GM21528 (cell line): ENCODE results near the gene ARID5A.
"Not testable (repeated sequence)": the region's sequence is repeated elsewhere in the genome, so short reads cannot be mapped to it uniquely, and the experiment has no call there.

Experiments
- ATAC-seq: cut with Tn5 transposase; IDR thresholded peaks from one replicate; pipeline ENCODE4 v1.9.1; 2021; ENCODE audit warnings: mild to moderate bottlenecking, moderate library complexity; ENCODE audit not compliant: unreplicated experiment, low FRiP score

The ARID5A gene

DNA sequence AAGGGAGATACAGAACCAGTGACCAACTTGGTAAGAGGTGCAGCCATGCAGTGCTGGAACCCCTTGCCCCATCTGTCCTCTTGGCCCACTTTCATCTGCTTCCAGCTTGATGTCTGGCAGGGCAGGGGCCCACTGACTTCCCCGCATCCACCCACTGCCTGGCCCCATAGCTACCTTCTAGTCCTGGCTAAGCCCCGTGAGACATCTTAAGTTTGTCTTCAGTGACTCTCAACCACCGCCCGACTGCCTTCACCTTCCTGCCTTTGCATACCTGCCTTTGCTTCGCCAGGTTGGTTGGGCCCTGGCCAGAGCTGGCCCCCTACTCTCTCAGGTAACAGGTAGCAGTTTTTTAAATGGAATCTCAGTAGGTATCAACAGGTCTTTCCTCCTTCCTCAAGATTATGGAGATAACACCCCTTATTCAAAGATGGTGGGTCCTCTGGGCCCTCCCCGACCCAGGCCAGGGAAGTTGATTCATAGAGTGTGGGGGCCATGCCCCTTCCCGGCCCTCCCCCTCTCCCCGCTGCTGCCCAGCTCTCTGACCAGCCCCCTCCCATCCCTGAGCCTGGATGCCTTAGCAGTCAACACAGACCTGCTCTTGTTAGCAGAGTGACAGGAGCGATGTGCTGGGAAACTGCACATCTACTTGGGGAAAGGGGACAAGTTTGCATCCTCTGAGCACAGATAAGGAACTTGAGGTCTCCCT, 2.8 kb downstream of the ARID5A start:
- no peak for ATAC-seq

DNA sequence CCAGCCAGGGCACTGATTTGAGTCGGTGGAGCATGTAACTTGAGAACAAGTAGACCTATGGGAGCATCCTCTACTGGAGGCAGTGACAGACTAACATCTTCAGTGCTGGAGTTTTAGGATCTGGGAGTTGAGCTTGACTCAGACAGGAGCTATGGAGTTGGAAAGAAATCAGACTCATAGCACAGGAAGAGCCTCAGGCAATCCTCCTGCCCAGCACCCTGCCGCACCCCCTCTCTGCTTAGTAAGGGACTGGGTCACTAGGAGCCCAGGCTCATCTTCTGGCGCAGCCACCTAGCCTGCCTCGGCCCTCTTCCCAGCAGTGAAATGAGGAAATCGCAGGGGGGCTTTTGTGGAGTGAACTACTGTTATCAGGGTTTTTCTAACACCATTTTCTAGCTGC, 3.6 kb downstream of the ARID5A start:
- ATAC-seq = no peak

DNA sequence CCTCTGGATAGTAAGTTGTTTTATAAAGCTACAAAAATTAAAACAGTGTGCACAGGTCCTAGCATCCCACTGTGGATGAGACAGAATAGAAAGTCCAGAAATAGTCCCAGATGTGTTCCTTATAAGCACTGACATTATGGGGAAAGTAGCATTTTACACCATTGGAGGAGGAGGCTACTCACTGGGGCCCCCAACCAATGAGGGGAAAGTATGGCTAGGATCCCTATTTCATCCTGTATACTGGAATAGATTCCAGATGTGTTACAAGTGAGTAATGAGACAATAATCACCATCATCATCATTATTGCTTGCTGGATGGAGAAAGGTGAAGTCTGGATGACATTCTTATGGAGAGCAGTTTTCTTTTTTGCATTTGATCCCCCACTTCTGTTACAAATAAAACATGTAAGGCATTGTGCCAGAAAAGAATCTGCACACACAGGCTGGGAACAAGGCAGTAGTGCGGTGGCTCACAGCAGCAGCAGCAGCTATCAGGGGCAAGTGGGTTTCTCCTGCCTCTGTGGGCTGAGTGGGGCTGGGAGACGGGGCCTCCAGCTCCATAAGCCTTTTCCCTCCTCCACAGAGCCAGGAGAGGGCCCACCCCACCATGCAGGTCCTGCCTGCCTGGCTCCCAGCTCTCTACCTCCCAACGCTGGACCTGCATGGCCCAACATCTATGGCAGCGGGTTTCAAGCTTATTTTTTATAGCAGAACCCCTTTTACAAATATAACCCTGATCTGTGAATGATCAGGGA, 5.0 kb downstream of the ARID5A start:
- ATAC-seq = no peak

DNA sequence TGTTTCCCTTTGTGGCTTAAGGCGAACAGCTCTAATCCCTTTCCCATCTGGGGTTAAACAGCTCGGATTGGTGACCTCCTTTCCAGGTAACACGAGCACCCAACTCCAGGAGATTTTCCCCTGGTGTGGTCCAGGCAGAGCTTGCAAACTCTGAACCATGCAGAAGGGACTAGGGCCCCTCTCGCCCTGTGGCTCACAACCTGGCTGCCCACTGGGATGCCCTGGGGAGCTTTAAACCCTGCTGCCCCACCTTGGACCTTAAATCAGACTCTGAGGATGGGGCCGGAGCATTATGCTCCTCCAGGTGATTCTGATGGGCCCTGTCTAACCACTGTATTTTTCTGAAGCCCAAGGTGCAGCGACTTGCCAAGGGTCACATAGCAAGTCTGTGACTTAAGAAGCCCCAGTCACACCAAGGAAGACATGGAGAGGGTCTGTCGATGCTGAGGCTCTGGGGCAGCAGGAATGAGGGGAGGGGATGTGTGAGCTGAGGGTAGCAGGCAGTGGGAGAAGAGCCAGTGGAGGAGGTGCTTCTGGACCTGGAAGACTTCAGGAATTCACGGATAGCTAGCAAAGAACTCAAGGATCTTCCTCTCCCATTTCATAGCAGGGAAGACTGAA, 5.9 kb downstream of the ARID5A start:
- no peak for ATAC-seq

DNA sequence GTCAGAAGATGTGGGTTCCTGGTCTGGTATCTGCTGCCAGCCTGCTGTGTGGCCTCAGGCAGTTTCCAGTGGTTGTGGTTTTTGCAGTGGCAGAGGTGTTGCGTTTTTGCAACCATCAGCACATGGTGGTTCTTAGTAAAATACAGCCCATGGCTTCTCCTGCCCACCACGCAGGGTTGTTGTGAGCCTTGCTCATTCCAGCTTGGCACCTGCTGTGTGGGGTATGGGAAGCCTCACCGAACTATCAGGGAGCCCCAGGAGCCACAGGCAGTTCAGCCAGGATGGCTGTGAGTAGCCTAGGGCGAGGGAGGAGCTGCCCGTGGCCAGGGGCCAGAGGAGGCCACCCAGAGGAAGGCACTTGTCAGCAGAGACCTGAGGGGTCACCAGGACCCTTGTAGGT, 9.8 kb downstream of the ARID5A start:
- no peak for ATAC-seq

DNA sequence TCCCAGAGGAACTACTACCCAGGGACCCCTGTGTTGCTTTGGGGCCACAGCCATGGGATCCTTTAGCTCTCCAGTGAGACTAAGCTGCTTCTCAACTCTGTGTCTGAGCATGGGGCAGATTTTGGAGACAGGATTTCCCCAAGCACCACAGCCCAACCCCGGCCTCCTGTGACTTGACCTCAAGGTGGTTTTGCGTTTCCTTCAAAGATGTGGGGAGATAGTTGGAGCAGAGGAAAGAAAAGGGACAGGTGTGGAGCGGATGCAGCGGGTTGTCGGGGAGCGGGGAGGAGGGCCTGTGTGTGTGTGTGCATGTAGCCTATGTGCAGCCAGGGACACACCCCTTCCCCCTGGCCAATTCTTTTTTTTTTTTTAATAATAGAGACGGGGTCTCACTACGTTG, 10.2 kb downstream of the ARID5A start:
- no peak for ATAC-seq

DNA sequence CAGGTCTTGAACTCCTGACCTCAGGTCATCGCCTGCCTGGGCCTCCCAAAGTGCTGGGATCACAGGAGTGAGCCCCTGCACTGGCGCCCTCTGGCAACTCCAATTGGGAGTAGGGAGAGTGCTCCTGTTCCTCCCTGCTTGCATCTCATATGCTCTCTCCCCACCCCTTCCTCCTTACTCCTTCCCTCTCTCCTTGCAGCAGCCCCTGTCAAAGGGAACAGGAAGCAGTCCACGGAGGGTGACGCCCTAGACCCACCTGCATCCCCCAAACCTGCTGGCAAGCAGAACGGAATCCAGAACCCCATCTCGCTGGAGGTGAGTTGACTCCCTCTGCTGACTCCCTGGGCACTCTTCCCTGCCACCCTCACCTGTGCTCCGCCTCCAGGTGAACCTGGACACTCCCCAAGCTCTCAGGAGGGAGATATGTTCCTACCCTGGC, 10.7 kb downstream of the ARID5A start:
- ATAC-seq = no peak

DNA sequence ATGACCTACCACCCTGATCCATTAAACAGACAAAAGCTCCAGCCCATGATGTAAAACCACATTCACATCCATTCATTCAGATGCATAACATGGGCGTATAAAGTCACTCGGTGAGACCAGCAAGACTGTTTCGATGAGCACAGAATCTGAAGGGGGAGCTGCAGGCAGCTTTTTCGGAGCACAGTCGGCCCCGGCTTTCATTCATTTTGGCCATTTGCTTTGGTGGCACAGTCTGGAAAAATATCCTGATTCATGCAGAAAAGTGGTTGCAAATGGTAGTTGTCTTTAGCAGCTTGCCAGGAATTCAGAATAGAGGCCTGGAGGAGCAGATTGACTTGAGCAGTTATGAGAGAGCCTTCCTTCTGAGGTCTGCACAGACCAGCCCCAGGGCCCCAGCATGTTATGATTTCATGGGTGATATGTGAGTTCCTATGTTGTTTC, 11.2 kb downstream of the ARID5A start:
- ATAC-seq = no peak

DNA sequence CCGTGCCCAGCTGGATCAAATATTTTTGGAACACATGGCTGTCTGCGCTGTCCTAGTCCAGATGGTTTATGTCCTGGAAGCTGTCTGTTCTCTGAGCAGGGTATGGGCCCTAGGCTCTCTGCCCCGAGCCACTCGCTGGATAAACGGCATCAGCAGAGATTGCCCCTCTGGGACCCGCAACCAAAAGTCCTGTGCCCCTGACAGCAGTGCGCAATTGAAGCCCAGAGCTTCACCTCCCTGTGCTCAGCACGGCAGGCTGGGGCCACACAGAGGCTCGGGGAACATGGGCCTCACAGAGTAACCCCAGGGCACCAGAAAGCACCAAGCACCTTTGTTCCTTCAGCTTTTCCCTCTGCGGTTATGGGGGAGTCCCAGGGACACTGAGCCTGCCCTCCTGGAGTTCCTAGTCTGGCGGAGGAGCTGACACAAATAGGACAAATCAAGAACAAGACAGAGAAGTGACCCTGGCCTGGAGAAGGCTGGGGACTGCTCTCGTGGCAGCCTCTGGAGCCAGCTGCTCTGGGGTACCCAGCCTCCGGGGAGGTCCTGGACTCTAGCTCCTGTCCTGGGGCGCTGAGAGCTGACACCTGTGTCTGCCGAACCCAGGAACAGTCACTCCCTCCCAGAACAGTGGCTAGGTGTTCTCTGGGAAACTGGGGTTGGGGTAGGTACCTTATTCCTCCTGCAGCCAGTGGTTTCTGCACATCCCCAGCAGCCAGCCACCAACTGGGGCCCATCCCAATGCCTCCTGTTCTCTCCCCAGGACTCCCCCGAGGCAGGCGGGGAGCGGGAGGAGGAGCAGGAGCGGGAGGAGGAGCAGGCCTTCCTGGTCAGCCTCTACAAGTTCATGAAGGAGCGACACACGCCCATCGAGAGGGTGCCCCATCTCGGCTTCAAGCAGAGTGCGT, 12.3 kb downstream of the ARID5A start:
- ATAC-seq = no peak

DNA sequence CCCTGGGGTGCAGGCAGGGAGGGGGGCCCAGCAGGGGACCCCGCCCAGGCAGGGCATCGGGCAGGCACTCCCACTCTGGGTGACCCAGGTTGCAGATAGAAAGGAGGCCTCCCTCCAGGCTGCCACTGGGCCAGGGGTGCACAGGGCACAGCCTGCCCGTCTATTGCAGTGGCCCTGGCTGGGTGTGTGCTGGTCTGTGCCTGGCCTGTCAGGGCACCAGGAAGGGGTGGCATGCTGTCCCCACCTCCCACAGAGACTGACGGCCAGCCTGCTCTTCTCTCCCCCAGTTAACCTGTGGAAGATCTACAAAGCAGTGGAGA, 12.9 kb downstream of the ARID5A start:
- ATAC-seq = no peak

DNA sequence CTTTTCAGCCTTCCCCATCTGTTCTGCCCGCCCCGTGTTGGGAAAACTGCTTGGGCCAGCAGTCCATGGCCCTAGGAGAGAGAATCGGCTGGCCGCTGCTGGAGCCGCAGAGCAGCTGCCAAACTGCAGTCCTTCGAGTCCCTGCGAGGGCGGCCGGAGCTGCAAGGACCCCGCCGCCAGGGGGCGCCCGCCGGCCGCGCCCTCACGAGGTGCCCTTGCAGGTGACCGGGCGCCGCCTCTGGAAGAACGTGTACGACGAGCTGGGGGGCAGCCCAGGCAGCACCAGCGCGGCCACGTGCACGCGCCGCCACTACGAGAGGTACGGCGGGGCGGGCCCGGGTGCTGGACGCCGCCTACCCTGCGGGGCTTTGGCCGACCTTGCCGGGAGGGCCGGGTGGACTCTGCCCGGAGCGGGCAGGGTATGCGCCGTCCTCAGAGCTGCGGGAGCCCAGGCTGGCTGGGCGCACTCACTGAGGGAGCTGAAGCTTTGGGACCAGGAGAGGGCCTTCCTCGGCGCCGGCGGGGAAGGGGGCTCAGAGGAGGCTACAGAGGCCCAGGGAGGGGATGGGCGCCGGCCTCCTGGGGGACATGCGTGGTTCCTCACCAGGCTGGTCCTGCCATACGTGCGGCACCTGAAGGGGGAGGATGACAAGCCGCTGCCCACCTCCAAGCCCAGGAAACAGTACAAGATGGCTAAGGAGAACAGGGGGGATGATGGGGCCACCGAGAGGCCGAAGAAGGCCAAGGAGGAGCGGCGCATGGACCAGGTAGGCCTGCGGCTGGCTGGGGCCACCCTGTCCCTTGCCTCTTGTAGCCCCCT, 13.6 kb downstream of the ARID5A start:
- ATAC-seq = no peak

DNA sequence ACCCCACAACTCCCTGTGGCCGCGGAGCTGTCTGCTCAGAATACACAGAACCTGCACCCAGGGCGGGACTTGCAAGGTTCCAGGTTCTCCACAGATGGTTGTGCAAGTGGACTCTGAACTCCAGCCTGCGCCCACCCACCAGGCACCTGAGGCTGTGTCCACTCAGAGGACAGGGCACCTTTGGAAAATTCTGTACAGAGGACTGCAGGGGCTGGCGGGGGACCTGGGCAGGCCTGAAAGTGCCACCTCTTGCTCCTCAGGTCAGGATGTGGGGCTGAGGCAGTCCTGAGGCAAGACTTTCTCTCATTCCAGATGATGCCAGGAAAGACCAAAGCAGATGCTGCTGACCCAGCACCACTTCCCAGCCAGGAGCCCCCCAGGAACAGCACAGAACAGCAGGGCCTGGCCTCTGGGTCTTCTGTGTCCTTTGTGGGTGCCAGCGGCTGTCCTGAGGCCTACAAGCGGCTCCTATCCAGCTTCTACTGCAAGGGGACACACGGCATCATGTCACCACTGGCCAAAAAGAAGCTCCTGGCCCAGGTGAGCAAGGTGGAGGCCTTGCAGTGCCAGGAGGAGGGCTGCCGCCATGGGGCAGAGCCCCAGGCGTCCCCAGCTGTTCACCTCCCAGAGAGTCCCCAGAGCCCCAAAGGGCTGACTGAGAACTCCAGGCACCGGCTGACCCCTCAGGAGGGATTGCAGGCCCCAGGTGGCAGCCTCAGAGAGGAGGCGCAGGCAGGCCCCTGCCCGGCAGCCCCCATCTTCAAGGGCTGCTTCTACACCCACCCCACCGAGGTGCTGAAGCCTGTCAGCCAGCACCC, 14.4 kb downstream of the ARID5A start:
- no peak for ATAC-seq

DNA sequence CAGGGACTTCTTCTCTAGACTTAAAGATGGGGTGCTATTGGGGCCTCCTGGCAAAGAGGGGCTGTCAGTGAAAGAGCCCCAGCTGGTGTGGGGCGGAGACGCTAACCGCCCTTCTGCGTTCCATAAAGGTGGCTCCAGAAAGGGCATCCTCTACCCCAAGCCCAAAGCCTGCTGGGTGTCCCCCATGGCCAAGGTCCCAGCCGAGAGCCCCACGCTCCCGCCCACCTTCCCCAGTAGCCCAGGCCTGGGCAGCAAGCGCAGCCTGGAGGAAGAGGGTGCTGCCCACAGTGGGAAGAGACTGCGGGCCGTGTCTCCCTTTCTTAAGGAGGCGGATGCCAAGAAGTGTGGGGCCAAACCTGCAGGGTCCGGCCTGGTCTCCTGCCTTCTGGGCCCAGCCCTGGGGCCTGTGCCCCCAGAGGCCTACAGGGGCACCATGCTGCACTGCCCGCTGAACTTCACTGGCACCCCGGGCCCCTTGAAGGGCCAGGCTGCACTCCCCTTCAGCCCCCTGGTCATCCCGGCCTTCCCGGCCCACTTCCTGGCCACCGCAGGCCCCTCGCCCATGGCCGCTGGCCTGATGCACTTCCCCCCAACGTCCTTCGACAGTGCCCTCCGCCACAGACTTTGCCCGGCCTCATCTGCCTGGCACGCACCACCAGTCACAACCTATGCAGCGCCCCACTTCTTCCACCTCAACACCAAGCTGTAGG, 15.2 kb downstream of the ARID5A start:
- no peak for ATAC-seq

DNA sequence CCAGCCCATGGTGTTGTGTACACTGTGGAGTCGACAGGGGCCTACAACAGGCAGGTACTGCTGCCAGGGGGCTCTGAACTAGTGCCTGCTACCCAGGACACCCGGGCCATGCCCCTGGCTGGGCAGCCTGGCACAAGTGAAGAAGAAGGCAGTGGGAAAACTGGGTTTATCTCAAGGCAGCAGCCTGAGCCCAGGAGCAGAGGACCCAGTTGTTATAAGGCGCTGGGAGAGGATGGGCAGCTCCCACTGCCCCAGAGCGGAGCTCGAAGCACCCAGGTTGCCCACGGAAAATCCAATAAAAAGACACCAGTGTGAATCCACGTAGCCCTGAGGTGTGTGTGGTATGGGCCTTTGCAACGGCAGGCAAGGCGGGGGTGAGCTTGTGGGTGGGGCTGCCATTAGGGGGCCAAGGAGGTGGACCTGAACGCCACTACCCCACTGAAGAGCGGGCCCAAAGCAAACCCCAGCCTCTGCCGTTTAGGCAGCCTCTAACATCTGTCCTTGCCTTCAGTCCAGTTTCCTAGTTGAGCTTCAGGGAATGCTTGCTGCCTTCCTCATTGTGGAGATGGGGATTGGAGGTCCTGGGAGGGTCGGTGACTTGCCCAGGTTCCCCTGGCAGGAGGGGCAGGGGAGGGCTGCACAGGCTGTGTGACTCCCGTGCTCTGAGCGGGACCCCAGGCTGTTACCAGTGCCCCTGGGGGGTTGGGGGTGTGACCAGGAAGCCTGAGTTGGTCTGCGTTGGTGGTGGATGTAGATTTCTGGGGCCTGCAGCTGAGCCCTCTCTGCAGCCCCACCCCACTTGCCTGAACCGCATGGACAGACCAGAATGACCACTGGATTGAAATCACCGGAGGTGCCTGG, 16.0 kb downstream of the ARID5A start:
- ATAC-seq = no peak

DNA sequence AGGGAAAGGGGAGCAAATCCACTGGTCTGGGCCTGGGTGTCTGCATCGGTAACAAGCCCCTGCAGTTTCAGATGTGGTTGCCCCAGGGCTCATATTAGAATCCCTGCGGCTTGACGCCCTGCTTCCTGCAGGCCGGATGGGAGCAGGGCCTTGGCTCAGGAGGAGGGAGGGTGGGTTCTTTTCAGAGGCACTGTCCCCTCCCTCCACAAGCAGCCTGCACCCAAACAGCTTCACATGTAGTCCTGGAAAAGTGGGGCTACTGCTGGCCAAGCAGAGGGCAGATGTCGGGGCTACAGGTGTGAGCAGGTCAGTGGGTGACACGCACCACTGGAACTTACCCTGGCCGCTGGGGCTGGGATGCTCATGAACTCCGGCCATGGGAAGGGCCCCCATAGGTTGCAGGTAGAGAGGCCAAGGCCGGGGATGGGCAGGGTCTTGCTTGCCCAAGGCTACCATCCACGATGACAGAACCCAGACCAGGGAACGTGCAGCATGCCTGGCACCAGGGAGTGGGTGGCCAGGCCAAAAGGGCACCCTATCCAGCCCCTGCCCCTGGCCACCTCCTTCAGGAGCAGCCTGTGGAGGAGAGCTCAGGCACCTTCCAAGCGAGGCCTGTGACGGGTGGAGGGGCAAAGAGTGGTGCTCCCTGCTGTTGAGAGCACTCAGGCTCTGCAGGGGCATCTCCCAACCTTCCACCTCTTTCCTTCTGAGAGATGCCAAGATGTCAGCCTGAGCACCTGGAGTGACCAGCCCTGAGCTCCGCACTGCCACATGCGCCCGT, 16.8 kb downstream of the ARID5A start:
- ATAC-seq = no peak

DNA sequence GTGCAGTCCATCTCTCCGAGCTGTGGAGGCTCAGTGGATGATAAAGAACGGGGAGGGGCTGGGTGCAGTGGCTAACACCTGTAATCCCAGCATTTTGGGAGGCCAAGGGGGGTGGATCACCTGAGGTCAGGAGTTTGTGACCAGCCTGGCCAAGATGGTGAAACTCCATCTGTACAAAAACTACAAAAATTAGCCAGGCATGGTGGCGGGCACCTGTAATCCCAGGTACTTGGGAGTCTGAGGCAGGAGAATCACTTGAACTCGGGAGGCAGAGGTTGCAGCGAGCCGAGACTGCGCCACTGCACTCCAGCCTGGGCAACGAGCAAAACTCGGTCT, 17.4 kb downstream of the ARID5A start:
- ATAC-seq = not testable (repeated sequence)
